ENCODE measurements around the gene MYO3B.

- TF ChIP-seq FOXA1 (IDR thresholded peaks at IDR 0.05) (no peak), ZNF384 (IDR thresholded peaks at IDR 0.05) (no peak), L3MBTL2 (conservative IDR thresholded peaks at IDR 0.05) (no peak), SUZ12 (IDR thresholded peaks at IDR 0.05) (no peak), FOXK2 (IDR thresholded peaks at IDR 0.05) (no peak), TARDBP (IDR thresholded peaks at IDR 0.05) (no peak), BHLHE40 (IDR thresholded peaks at IDR 0.05; ENCODE audit: borderline replicate concordance) (no peak), ARNT (IDR thresholded peaks at IDR 0.05) (no peak)
Observed at GRCh38 chr2:170671079-170671478, 493.1 kb downstream of the MYO3B start.
